OCI-LY7 (cell line): Measurements from ENCODE around the gene DSCAM.

Experiments used
- CTCF ChIP-seq: fragments of 200-600 bp; sonication (generic); conservative IDR thresholded peaks from 2 replicates; pipeline ENCODE4 v1.5.1; 2014; ENCODE audit warnings: mild to moderate bottlenecking, antibody characterized with exemption, low read length, moderate library complexity, mixed read lengths
- EZH2phosphoT487 ChIP-seq: fragments of 200-600 bp; sonication (generic); IDR thresholded peaks from 2 replicates; pipeline ENCODE4 v1.6.1; 2018; ENCODE audit warnings: low read depth, borderline replicate concordance, mild to moderate bottlenecking, mixed run types, antibody characterized with exemption, low read length, moderate library complexity, mixed read lengths

- TF ChIP-seq CTCF (no peak), EZH2phosphoT487 (no peak)
Observed at GRCh38 chr21:40704141-40704540, 142.8 kb downstream of the DSCAM start.
